Epithelial cell of esophagus (primary cell): Measurements from ENCODE around the gene YIPF2.
A peak's percentile ranks its signal among the peaks of the same experiment; 100 is the strongest.

ENCODE experiments used
- DNase-seq: peaks from one replicate; pipeline ENCODE4 v3.0.0; 2010; ENCODE audit warnings: low read depth
- H3K4me3 ChIP-seq: 2 replicates; pipeline ENCODE4 v1.5.1; 2011; ENCODE audit warnings: mild to moderate bottlenecking, low read length, control low read depth
- TF ChIP-seq, protein P1 (sequence below): IDR thresholded peaks from 2 replicates; pipeline ENCODE4 v1.5.1; 2011; ENCODE audit warnings: low read depth, mild to moderate bottlenecking, low read length, control low read depth, inconsistent platforms; ENCODE audit not compliant: insufficient read depth; ENCODE audit errors: missing control alignments

Gene YIPF2

DNA sequence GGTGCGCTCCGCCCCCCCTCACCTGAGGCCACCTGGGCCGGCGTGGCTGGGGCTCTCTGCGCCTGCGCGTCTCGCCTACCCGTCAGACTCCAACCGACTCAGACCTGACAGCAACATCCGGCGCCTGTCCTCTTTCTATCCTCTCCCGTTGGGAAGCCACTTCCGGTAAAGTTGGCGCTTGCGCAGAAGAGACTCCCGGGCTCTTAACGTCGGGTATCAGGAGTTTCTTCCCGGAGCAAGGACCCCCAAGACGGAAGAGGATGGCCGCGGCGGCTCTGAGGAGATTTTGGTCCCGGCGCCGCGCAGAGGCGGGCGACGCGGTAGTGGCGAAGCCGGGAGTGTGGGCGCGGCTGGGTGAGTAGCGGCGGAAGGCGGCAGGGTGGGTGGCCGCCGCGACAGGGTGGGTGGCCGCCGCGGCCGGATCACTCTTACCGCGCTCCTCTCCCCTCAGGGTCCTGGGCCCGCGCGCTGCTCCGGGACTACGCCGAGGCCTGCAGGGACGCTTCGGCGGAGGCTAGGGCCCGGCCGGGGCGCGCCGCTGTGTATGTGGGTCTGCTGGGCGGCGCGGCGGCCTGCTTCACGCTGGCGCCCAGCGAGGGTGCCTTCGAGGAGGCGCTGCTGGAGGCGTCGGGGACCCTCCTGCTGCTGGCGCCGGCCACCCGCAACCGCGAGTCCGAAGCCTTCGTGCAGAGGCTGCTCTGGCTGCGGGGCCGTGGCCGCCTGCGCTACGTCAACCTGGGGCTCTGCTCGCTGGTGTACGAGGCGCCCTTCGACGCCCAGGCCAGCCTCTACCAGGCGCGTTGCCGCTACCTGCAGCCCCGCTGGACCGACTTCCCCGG is at the start of gene YIPF2, which contains the start of gene TIMM29:
Gene YIPF2, minus strand, starts transcription at position 77 of the 839 bp plus-strand sequence. CDS start 229 bp downstream, outside the sequence.
Gene TIMM29, plus strand, starts transcription at position 249 of the 839 bp plus-strand sequence. Its CDS starts 12 bp downstream, at position 261.
- H3K4me3 ChIP-seq: peak within 1 kb of the TSS; percentile 92
- peak; percentile 99 for DNase-seq
- TF ChIP-seq, protein P1, sequence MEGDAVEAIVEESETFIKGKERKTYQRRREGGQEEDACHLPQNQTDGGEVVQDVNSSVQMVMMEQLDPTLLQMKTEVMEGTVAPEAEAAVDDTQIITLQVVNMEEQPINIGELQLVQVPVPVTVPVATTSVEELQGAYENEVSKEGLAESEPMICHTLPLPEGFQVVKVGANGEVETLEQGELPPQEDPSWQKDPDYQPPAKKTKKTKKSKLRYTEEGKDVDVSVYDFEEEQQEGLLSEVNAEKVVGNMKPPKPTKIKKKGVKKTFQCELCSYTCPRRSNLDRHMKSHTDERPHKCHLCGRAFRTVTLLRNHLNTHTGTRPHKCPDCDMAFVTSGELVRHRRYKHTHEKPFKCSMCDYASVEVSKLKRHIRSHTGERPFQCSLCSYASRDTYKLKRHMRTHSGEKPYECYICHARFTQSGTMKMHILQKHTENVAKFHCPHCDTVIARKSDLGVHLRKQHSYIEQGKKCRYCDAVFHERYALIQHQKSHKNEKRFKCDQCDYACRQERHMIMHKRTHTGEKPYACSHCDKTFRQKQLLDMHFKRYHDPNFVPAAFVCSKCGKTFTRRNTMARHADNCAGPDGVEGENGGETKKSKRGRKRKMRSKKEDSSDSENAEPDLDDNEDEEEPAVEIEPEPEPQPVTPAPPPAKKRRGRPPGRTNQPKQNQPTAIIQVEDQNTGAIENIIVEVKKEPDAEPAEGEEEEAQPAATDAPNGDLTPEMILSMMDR: no peak

DNA sequence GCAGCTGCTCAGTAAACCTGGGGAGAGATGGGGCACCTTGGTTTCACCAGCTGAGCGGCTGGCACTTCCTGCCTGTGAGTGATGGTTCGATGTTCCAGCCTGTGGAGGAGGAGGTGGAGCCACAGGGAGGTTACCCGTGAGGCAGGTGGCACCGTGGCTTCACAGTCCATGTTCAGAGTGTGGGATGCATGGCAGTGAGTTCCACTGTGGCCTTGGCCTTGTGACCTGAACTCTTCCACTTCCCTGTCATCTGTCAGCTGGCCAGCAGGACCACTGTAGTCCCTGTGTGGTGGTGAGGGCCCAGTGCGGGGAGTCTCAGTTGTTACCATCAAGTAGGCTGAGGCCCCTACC is 49.3 kb upstream of the YIPF2 start:
- no peak for DNase-seq
- TF ChIP-seq, protein P1: no peak
- H3K4me3 ChIP-seq: no peak overlapping the region

DNA sequence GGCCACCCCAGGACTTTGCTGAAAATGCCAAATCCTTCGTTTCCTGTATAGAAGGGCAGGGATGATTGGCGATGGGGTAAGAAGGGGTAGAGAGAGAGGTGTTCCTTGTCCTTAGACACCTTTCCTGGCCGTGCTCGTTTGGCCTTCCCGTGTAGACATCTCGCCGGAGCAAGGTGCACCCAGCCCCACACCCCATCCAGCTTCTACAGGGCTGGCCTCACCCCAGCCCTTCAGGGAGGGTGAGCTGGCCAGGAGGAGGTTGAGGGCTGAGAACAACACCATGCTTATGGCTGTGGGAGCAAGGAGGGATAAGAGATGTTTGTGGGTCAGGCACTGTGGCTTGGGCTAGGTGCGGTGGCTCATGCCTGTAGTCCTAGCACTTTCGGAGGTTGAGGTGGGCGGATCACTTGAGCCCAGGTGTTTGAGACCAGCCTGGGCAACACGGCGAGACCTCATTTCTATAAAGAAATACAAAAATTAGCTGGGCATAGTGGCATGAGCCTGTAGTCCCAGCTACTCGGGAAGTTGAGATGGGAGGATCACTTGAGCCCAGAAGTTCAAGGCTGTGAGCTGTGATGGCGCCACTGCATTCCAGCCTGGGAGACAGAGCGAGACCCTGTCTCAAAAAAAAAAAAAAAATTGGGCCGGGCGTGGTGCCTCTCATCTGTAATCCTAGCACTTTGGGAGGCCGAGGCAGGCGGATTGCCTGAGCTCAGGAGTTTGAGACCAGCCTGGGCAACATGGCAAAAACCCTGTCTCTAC is 47.9 kb upstream of the YIPF2 start:
- TF ChIP-seq, protein P1: no peak
- no peak overlapping the region for H3K4me3 ChIP-seq
- DNase-seq: no peak

DNA sequence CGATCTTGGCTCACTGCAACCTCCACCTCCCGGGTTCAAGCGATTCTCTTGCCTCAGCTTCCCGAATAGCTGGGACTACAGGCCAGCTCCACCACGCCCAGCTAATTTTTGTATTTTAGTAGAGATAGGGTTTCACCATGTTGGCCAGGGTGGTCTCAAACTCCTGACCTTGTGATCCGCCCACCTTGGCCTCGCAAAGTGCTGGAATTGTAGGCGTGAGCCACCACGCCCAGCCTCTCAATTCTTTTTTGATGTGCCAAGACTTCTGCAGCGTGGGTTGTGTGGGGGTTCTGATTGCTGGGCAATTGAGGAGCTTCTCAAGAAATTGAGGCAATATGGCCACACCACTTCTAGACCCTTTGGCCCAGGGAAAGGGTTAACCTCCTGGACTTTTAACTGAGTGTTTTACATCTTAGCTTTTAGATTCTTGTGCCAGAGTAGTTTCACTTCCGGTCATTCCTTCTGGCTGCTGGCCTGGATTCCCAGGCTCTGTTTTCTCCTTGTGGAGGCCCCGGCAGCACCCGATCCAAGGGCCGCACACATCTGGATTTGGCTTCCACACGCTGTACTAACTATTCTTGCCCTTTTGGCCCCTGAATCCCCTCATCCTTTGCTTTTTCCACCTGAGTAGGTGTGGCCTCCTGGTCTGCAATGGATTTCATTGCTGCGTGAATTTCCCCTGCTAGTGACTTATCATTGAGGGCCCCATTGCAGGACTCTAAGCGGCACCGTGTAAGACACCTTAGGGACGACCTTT is 47.1 kb upstream of the YIPF2 start:
- TF ChIP-seq, protein P1: no peak
- DNase-seq: no peak
- H3K4me3 ChIP-seq: no peak overlapping the region

DNA sequence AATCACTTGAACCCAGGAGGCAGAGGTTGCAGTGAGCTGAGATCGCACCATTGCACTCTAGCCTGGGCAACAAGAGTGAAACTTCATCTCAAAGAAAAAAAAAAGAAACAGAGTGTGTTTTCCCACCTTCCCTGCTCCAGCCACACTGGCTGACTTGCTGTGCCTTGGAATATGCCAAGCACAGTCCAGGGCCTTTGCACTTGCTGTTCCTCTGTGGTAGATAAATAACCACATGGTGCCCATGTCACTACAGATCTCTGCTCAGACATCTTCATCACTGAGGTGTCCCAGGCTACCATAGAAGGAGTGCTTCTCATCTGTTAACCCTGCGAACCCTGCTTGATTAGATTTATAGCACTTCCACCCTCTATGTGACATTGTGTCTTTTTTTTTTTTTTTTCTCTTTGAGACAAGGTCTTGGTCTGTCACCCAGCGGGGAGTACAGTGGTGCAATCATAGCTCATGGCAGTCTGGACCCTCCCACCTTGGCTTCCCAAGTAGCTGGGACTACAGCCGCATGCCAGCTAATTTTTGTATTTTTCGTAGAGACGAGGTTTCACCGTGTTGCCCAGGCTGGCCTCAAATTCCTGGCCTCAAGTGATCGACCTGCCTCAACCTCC is 42.8 kb upstream of the YIPF2 start:
- TF ChIP-seq, protein P1: no peak

DNA sequence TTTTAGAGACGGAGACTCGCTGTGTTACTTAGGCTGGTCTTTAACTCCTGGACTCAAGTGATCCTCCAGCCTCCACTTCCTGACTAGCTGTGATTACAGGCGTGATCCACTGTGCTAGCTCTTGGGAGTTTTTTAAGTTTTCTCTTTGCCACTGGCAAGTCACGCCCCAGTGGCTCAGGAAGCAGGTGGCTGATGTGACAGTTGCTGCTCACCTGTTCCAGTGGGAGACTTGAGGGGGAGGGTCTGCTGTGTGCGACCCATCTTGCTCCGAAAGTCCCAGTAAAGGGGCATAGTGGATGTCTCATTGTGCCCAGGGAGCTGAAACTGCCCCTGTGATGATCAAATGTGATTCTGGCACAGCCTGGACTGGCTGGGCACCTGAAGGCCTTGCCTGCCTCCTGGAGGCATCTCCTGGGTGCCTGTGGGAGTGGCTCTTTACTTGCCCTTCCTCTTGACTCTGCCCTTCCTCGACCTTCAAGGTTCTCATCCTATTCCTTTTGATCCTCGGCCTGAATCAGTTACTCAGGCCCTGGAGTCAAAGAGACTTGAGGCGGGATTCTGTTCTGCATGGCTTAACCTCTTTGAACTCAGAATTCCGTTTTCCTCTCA is 40.2 kb upstream of the YIPF2 start:
- DNase-seq: no peak
- TF ChIP-seq, protein P1: peak; percentile 24
- H3K4me3 ChIP-seq: no peak overlapping the region

More for the DNA sequence above, 42.8 kb upstream of the YIPF2 start:
- no peak for DNase-seq
- no peak overlapping the region for H3K4me3 ChIP-seq
